Middle frontal gyrus (tissue), 1 donor: Measurements from ENCODE around the gene ENOX2.
"Not testable (repeated sequence)": the region's sequence is repeated elsewhere in the genome, so short reads cannot be mapped to it uniquely, and the experiment has no call there.

Experiments used
- DNase-seq: peaks from one replicate; pipeline ENCODE4 v3.0.0-alpha.2; 2015; ENCODE audit warnings: low spot score; ENCODE audit errors: extremely low spot score

Gene ENOX2

GRCh38 chrX:130769835-130770234 lies 133.2 kb downstream of the ENOX2 start:
- no peak for DNase-seq

DNA sequence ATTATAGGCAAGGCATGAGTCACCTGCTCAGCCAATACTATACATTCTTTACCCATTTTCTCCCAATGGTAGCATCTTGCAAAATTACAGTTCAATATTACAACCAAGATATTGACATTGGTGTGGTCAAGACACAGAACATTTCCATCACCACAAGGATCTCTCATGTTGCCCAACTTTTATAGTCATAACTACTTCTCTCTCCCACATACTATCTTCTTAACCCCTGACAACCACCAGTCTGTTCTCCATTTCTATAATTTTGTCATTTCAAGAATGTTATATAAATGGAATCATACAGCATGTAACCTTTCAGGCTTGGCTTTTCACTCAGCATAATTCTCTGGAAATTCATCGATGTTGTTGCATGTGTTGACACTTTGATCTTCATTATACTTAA lies 144.9 kb downstream of the ENOX2 start:
- DNase-seq, result no peak

GRCh38 chrX:130756233-130756632 lies 146.8 kb downstream of the ENOX2 start:
- no peak for DNase-seq

- DNase-seq, result no peak
Measured at GRCh38 chrX:130754353-130754752, 148.7 kb downstream of the ENOX2 start.

- DNase-seq, result no peak
Measured at GRCh38 chrX:130746709-130747342, 156.2 kb downstream of the ENOX2 start.

DNA sequence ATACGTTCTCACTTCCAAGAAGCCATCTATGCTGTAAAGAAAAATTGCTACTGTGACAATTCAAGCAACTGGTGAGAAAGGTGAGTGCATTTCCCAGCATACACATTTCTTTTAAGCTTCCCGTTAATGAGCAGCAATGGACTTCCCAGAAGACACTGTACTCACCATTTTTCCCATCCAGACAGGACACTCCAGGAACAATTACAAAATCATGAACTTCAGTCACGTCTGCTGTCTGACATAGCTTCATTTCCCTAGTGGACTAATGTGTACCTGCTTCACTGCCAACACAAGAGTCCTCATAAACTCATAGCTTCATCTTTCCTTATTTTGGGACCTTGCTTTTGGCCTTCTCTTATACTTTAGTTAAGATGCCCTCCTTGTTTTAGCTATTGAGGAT lies 156.9 kb downstream of the ENOX2 start:
- no peak for DNase-seq

DNA sequence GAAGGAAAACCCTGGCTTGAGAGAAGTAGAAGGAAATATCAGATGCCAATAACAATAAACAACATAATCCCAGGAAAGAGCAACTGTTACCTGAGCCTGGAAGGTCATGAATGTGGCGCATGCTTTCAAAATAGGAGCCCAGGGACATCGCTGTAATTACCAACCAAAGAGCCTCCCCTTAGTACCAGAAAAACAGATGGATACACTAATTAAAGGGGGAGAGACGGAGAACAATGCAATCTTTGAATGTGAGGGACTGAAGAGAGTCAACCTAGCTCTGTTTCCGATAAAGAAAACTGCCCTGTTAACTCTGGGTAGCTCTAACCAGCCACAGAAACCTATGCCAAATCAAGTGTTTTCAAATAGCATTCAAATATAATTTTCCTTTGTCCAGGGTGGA lies 161.4 kb downstream of the ENOX2 start:
- DNase-seq, result no peak

- no peak for DNase-seq
Measured at GRCh38 chrX:130741151-130741550, 161.9 kb downstream of the ENOX2 start.

DNA sequence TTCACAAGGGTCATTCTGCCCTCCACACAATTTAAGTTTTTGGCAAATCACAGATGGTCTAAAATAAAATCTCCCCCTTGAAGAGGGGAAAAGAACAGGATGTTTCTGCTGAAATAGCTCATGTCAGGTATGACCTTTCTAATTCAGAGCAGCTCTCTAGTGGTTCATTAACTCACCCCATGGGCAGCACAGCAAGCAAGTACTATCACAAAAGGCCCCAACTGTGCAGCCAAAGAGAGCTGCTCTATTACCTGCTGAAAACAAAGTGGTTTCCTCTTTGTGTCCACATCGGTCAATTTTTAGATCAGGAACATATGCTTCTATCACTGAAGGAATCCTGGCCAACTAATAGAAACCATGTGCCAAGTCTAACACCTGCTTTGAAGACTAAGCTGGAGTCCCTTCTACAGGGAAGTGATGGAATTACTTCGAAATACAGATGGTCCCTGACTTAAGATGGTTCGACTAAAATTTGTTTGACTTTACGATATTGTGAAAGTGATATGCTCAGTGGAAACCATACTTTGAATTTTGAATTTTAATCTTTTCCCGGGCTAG lies 164.3 kb downstream of the ENOX2 start:
- DNase-seq, result no peak

DNA sequence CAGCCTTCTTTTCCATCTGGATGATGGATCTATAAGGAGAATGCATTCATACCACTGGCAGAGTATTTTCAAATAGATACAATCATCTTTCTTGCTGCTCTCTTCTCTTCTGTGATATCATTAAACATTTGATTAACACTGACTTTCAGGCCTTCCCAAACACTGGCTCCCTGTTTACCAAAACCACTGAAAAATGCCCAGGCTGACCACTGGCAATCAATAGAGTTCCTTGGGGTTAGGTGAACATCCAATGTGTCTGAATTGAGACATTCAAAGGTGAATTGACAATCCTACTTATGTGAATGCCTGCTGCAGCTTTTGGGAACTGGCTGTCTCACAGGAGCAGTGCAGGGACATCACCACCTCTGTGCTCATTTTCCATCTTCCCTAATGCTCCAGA lies 168.3 kb downstream of the ENOX2 start:
- no peak for DNase-seq

DNA sequence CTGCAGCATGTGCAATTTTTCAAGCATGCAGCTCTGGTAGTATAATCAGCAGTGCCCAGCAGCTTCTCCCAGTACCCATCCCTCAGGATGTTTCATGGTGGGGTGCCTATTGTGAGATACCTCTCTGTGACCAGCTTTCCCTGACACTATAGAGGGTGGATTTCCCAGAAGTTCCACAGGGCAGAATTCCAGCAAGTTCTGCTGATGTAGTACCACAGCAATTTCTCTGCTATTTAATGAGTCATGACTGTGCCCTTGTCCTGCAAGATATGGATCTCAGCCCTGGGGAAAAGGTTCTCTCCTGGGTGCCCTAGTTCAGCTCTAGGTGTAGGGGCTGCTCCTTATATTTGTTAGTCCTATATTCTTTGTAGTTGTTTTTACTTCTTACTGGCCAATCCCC lies 174.8 kb downstream of the ENOX2 start:
- no peak for DNase-seq

- DNase-seq, result no peak
Measured at GRCh38 chrX:130726661-130727060, 176.3 kb downstream of the ENOX2 start.

DNA sequence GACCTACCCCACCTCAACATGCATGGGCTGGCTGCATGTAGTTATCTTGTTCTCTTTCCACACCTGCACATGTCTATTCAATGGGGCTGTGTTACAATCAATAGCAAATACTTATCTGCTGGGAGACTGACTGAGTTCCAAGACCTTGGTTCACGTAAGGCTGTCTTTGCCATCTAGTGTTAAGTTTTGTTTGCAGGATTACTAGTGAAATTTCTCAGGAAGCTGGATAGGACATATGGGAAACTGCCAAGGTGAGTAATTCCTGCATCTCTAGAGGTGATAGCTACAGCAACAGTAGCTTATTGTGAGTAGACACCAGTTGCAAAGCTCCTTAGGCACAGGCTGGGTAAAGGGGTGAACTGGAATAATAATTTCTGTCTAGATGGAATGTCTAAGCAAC lies 177.5 kb downstream of the ENOX2 start:
- no peak for DNase-seq

DNA sequence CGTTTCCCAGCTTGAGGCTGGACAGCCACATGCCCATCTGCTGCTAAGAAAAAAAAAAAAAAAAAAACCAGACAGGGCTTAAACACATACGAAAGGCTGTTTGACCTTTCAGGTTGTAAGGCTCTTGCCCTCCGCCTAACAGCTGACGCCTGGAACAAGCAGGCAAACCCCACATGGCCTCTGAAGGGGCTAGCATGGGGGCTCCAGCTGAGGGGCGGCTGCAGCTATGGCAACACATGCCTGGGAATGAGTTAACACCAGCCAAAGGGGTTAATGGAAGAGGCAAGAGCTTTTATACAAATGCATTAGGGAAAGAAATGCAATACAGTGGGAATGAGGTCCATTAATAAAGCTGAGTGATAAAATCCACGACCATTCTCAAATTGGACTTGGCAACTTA lies 183.6 kb downstream of the ENOX2 start:
- DNase-seq, result no peak

DNA sequence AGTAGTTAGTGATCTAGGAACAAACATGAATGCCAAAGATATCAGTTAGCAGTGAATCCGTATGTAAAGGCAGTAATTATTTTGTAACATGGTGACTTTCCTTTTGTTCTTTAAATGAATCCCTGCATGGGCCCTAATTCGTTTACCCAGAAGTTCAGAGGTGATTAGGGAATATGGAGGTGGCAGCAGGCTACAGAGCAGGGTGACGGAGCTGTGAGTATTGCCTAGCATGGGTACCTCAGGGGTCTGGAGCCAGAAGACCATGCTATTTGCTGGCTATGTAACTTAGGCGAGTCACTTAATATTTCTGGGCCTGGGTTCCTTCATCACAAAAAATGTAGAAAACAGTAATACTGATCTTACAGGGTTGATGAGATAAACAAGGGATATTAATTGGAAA lies 184.9 kb downstream of the ENOX2 start:
- no peak for DNase-seq

DNA sequence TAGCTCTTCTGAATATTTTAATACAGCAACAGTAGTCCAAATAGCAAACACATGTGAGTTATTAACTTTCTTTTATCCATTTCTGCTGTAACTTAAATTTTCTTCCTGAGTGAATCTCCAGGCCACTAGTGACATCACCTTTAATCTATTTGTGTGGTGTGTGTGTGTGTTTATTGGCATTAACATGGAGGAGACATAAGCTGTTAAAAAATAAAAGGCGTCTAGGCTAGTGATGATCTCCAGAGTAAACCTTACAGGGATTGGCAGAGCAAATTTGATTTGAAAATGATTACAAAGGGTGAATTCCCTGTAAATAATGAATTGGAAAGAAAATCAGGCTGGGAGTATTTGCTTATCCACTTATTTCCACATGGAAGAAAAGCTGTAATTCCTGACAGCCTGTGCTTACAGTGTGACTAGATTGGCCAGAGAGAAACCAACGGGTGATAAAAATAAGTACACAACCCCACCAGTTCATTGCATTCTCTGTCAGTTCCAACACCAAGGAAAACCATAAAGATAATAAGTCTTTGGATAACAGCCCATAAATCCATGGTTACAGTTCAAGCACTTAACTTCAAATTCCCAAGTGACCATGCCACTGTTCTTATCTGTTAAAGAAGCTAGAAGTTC lies 186.1 kb downstream of the ENOX2 start:
- DNase-seq, result no peak

GRCh38 chrX:130716346-130716745 lies 186.7 kb downstream of the ENOX2 start:
- no peak for DNase-seq

- DNase-seq, result no peak
Measured at GRCh38 chrX:130715299-130715698, 187.7 kb downstream of the ENOX2 start.

DNA sequence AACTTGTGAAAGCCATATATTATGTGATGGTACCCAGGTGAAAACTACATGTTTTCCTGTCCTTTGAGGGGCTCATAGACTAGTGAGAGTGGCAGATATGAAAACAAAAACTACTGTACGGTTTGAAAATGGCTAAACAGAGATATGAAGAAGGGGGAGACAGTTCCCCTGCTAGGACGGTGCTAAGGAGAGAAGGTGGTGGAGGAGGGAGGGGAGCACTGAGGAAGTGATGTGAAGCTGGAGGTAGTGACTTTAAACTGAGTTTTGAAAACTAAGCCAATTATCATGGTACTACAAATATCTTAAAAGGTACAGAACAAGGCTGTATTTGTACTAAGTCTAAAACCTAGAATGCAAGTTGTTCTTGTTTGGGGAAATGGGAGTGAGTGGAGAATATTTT lies 188.3 kb downstream of the ENOX2 start:
- no peak for DNase-seq

- no peak for DNase-seq
Measured at GRCh38 chrX:130714135-130714534, 188.9 kb downstream of the ENOX2 start.

GRCh38 chrX:130709178-130709577 lies 193.8 kb downstream of the ENOX2 start:
- not testable (repeated sequence) for DNase-seq

- no peak for DNase-seq
Measured at GRCh38 chrX:130705591-130705990, 197.4 kb downstream of the ENOX2 start.
